D721Med (cell line): ENCODE results near the gene MEAK7.

Experiments
- DNase-seq: peaks from one replicate; pipeline ENCODE4 v3.0.0; 2011; ENCODE audit warnings: low spot score; ENCODE audit not compliant: insufficient read length
- FAIRE-seq: peaks from 2 replicates; lab custom pipeline; 2011; peaks lifted over from hg19 to GRCh38; lab: Jason Lieb, UNC
- TF ChIP-seq, protein P1 (sequence below): IDR thresholded peaks from 2 replicates; pipeline ENCODE4 v1.5.1; 2012; ENCODE audit warnings: mild to moderate bottlenecking, control low read depth; ENCODE audit not compliant: insufficient read depth; ENCODE audit errors: missing control alignments

Gene MEAK7

GRCh38 chr16:84497418-84498222, 6.8 kb downstream of the MEAK7 start:
- FAIRE-seq (no peak), DNase-seq (no peak)
- TF ChIP-seq, protein P1, sequence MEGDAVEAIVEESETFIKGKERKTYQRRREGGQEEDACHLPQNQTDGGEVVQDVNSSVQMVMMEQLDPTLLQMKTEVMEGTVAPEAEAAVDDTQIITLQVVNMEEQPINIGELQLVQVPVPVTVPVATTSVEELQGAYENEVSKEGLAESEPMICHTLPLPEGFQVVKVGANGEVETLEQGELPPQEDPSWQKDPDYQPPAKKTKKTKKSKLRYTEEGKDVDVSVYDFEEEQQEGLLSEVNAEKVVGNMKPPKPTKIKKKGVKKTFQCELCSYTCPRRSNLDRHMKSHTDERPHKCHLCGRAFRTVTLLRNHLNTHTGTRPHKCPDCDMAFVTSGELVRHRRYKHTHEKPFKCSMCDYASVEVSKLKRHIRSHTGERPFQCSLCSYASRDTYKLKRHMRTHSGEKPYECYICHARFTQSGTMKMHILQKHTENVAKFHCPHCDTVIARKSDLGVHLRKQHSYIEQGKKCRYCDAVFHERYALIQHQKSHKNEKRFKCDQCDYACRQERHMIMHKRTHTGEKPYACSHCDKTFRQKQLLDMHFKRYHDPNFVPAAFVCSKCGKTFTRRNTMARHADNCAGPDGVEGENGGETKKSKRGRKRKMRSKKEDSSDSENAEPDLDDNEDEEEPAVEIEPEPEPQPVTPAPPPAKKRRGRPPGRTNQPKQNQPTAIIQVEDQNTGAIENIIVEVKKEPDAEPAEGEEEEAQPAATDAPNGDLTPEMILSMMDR, result no peak

DNA sequence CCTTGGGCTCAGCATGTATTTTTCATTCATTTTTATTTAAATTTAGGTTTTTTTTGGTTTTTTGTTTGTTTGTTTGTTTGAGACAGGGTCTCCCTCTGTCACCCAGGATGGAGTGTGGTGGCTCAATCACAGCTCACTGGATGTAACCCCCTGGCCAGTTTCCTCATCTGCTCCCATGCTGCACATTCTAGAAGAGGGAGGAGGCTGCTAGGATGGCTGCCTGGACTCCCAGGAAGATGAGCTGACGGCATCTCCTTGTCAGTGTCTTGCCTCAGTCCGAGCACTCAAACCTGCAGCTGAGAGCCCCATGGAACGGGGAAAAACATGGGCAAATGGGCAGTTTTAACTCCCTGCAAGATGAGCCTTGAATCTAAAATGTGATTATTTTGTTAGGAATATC, 7.5 kb downstream of the MEAK7 start:
- TF ChIP-seq, protein P1, result no peak
- no peak for DNase-seq
- FAIRE-seq, result no peak

DNA sequence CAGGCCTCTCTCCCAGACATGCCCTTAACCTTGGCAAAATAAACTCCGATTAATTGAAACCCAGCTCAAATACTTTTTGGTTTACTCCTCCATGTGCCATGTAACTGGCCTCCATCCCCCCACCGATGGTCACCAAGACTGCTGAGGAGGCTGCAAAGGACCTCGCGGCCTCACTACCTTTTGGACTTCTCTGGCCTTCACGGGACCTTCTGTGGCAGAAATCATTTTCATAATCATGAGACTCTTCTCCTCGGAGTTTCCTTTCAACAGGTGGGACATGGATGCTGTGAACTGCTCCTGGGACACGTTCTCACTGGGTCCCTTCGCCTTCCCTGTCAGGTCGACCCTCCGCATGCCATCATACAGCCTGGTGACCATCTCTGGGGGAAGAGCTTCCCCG, 9.0 kb downstream of the MEAK7 start:
- DNase-seq (no peak), FAIRE-seq (no peak)
- TF ChIP-seq, protein P1, result no peak

- no peak for FAIRE-seq
- no peak for DNase-seq
These were observed 15.3 kb downstream of the MEAK7 start for GRCh38 chr16:84489131-84489530.

GRCh38 chr16:84487358-84487757, 17.1 kb downstream of the MEAK7 start:
- FAIRE-seq, result no peak
- TF ChIP-seq, protein P1, result no peak
- DNase-seq, result no peak

More at GRCh38 chr16:84489131-84489530, 15.3 kb downstream of the MEAK7 start:
- TF ChIP-seq, protein P1, result no peak

- TF ChIP-seq, protein P1, result no peak
- no peak for FAIRE-seq
- no peak for DNase-seq
These were observed 17.8 kb downstream of the MEAK7 start for GRCh38 chr16:84486551-84487235.

DNA sequence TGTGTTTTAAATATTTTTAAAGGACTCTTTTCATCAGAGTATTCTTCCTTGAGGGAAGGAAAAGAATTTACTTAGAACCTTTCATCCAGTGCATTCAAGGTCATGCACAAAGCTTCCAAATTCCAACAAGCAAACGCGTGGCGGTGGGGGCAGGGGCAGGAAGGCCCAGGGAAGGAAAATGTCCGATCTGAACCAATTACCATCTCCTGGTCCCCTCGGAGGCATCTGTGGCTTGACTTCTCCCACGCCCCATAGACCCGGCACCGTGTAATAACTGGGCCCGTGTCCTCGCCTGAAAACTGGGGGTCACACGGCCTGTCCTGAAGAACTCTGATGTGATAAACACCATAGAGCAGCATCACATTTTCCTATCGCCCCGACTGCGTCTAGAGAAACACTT, 18.3 kb downstream of the MEAK7 start:
- TF ChIP-seq, protein P1, result no peak
- FAIRE-seq, result no peak

More for the DNA sequence above, 18.3 kb downstream of the MEAK7 start:
- no peak for DNase-seq
